Measurements from ENCODE around the gene FIBCD1.
A peak's percentile ranks its signal among the peaks of the same experiment; 100 is the strongest.

FIBCD1 gene

DNA sequence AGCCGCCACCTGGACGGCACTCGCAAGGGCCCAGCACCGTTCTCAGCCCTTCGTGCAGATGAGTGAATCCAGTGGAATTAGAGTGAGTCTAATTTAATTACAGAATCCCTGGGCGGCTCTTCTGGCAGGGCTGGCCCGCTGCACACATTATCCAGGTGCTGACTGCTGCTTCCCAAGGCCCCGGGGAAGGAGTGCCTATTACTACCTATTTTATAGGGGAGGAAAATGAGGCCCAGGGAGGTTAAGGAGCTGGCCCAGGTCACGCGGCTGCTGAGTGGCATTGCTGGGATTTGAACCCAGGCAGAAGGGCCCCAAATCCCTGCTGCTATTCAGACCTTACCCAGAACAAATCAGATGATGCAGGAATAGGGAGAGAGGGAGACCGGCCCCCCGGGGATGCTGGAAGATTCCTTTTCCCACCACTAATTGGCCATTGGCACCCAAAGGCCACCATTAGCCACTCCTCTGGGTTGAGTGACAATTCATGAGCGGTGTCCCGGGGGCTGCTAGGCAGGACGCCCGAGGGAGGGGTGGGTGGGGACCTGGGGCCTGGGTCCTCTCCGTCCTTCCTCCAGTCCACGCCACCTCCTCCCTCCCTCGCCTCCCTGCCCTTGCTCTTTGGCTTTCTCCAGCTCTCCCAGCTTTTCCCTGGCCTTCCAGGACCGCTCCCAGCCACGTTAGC is 32.2 kb downstream of the FIBCD1 start:
- DNase-seq (ENCODE audit: low spot score), result no peak

DNA sequence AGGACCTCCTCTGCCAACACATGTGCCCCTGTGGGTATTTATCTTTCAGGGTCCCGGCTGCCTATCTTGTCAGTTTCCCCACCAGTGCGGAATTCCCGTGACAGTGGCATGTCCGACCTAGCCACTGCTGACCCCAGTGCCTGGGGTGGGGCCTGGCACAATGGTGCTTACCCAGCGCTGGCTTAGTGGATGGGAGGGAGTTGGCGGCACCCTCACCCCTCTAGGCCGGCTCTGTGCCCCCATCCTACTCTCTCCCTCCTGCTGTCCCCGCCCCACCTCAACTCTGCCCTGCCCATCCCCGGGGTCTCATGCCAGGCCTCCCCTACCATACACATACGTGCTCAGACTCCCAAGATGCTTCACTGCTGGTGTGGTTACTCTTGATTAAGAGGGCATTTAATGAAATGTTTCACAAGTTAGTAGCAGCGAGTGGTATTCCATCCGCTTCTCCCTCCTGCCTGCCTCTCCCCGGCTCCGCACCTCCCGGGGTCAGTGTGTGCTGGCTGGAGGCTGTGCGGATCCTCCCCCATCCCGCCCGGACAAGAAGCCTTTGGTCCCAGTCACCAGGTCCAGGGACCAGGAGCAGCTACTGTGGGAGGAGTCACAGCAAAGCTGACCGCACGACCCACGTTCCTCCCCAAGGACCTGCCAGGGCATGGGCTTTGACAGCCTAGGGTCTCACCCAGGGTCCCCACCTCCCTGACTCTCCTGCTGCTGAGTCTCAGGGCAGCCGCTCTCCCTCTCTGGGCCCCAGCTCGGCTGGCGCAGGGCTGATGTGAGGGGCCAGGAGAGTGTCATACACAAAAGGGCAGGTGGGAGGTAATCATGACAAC is 32.9 kb downstream of the FIBCD1 start:
- DNase-seq (ENCODE audit: low spot score), result no peak

DNA sequence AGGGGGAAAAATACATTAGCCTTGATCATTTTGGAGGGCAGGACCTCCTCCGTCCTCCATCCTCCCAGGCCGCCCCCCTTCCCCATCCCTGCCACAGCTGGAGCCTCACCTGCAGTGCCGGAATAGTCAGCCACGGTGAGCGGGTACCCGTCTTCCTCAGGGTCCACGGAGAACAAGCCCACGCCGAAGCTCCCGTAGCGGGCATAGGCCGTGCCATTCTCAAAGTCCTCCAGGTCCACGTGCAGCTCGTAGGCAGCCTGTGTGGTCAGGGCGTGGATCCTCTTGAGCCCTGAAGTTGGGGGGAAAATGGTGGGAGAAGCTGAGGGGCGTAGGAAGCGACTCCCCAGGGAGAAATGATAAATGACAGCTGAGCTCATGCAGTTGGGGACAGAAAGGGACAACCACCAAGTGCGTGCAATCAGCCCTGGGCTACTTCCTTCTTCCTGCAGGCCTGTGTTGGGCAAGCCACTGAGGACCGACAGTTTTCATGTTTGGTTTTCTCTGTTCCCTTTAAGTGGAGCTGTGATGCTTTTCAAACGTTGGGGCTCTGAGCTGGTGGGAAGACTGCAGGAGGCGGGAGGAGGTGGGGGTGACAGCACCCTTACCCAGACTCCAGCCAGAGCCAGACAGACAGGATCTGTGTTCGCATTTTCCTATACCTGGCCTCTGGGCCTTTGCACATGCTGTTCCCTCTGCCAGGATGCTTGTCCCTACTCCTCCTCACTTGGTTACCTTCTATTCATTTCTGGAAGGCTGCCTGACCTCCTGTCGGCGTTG is 33.7 kb downstream of the FIBCD1 start:
- DNase-seq (ENCODE audit: low spot score), result no peak

DNA sequence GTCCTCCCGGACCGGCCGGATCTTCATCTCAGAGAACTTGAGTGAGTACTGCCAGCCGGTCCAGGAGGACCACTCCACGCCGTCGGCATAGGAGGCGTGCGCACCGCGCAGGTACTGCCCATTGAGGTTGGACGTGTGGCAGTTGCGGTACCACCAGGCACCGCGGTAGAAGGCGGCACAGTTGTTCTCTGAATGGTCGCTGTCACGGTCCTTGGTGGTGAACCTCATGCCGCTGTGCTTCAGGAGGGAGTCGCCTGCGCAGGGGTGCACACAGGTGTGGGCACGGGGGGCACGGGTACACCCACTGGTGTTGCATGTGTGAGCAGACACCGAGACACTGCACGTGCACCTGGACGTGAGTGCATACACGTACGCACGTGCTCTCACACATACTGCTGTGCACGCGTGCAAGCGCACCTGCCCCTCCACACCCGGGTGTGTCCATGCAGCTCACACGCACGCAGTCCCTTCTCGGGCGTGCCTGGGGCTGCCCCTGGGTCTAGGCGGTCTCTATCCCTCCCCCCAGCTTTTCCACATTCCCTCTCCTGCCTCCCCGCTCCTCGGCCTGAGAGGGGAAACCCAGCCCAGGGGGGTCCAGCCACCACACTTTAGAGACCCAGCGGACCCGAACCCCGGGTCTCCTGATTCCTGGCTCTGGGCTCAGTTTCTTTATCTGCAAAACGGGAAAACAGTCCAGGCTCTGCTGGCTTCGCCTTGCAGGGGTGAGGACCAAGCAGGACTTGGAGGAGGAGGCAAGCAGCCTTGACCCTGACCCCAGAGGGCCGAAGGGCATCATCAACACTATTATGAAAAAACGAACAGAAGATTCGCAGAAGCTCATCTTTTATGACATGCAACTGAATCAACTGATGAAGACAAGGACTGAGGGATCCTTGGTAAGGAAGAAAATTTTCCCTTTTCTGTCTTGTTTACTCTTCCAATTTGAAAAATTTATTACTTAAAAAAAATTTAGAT is 34.7 kb downstream of the FIBCD1 start:
- no peak for DNase-seq (ENCODE audit: low spot score)

DNA sequence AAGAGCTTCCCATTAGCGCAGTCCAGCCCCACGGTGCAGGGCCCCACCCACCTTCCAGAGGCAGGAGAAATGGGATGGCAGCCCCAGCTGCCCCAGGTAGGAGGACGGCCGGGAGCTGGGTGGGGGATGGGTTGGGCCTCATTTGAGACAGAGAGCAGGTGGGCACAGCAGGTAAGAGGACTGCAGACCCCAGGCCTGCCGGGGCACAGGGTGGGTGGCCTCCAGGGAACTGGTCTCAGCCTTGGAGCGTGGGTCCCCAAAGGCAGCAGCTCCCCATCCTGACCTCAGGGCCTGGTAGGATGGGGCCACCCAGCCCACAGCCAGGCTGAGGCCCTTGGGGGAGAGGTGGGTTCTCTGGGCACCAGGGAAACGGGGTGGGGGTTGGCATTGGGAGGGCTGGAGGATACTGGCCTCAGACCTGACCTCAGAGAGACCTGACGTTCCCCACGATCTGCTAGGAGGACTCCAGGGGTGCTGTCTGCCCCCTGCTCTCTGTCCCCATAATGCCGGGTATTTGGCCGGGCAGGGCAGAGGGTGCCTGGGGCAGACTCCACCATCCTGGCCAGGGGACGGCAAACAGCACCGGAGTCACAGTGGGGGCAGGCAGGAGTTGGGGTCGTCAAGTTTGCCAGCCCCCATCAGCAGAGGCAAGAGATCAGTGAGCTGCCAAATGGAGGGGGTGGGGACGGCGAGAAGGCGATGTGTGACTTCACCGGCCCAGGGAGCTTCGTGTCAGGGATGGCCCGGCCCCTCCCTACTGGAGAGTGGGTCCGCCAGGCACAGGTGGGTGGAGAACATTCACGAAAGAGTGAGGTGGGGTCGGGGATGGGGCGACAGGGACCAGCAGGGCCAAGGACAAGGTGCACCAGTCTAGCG is 35.6 kb downstream of the FIBCD1 start:
- DNase-seq (ENCODE audit: low spot score), result no peak

GRCh38 chr9:130902204-130903185 is 36.6 kb downstream of the FIBCD1 start:
- no peak for DNase-seq (ENCODE audit: low spot score)

DNA sequence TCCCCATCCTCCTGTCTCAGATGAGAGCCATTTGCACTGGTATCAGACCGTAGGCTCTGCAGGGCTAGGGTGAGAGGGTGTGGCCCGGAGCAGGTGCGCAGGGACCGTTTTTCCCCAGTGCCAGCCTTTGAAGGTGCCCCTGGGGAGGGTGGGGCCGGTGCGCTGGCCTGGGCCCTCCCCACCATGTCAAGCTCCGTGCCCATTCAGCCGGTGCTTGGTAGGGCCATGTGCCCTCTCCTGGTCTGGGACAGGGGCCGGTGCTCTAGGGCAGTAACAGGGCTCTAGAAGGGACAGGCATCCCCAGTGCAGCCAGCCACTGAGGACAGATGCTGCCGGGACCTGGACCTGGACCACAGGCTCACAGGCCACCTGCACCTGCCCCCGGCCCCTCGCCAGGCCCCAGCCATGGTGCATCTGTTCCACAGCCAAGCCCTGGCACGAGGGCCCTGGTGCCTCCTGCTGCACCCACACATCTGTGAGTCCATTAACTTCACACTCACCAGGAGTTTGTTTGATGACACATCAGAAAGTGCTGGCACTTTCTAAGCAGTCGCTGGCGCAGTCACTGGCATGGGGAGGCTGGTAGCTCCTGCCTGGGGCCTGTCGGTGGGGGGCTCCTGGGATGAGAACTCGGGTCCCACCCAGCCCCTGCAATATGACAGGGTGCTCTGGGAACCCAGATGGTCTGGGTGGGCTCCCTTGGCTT is 37.4 kb downstream of the FIBCD1 start:
- peak; percentile 25 for DNase-seq (ENCODE audit: low spot score)

GRCh38 chr9:130900701-130901497 is 38.1 kb downstream of the FIBCD1 start:
- no peak for DNase-seq (ENCODE audit: low spot score)

DNA sequence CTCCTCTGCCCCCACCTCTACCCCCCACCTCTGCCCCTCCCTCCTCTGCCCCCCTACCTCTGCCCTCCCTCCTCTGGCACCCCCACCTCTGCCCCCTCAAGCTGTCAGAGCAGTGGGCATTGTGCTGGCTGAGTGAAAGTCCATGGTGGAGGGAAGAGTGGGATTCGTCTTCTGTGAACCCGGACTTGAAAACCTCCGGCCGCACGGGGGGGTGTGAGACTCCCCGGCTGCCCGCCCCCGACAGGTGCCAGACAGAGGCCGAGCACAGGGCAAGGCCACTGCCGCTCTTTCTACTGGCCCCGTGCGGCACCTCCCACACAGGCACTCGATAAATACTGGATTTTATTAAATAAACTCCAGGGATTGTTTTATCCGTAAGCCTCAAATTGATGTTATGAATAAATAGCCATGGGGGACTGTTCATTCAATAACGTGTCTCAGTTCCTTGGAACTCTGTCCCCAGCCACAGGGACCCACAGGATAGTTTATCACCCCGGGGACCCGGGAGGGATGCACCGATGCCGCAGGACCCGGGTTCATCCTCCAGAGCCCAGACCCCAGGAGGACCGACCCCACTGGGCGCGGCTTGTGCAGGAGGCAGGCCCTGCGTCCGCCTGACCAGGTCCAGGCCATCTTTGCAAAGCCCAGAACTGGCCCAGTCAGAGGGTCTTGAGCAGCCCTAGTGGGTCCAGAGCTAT is 39.8 kb downstream of the FIBCD1 start:
- no peak for DNase-seq (ENCODE audit: low spot score)

DNA sequence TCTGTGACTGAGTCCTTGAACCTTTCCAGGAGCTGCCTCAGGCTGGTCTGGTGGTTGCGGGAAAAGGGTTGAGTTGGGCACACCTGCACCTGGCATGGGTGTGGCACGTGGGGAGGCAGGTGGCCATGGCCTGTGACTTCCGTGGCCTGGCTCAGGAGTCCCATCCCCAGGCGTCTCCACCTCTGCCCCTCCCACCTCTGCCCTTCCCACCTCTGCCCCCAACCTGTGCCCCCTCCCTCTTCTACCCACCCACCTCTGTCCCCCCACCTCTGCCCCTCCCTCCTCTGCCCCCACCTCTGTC is 40.5 kb downstream of the FIBCD1 start:
- no peak for DNase-seq (ENCODE audit: low spot score)

GRCh38 chr9:130897848-130898551 is 41.0 kb downstream of the FIBCD1 start:
- no peak for DNase-seq (ENCODE audit: low spot score)

- DNase-seq (ENCODE audit: low spot score), result no peak
Observed at GRCh38 chr9:130897105-130897751, 41.8 kb downstream of the FIBCD1 start.

GRCh38 chr9:130896233-130897014 is 42.6 kb downstream of the FIBCD1 start, which contains the start of gene QRFP:
QRFP (minus strand) TSS chr9:130896812; CDS start chr9:130893838, 2,974 bp downstream.
- no peak for DNase-seq (ENCODE audit: low spot score)

DNA sequence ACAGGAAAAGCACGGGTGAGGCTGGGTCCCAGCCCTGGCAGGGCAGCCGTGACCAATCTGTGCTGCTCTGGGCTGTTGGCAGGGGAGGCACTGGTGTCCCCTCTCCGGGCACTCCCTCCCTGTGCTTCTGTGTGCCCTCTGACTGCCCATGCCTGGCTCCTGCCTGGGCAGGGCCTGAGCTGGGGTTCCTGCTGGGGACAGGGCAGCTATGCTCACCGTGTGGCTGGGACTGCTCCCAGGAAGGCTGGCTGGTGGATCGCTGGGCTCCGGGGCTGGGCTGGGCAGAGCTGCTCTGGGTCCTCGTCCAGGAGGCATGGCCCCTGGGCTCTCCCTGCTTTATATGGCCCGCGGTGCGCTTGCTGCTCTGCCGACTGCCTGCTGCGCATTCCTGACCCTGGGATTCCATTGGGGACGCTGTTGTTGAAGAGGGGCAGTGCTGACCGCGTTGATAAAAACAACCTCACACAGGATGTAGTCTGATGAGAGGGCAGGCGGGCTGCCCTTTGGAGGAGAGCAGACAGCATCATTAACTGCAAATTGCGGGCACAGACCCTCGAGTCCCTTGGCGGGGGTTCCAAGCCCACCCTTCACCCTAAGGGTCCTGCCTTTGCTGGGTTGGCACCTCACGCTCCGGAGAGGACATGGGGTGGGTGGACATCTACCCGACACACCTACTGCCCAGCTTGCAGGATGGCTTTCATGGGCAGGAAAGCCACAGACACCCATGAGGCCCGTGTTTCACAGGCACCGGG is 43.4 kb downstream of the FIBCD1 start:
- DNase-seq (ENCODE audit: low spot score), result no peak

- DNase-seq (ENCODE audit: low spot score), result no peak
Observed at GRCh38 chr9:130895038-130895437, 44.0 kb downstream of the FIBCD1 start.
